HG03175 (cell line): Measurements from ENCODE around the gene NCBP3.
"Not testable (repeated sequence)": the region's sequence is repeated elsewhere in the genome, so short reads cannot be mapped to it uniquely, and the experiment has no call there.

Experiments used
- ATAC-seq: cut with Tn5 transposase; IDR thresholded peaks from one replicate; pipeline ENCODE4 v1.9.1; 2021; ENCODE audit warnings: mild to moderate bottlenecking, moderate library complexity; ENCODE audit not compliant: unreplicated experiment

NCBP3 gene

GRCh38 chr17:3848229-3848835 is 2.3 kb upstream of the NCBP3 start:
- no peak for ATAC-seq

- ATAC-seq = no peak
Observed at GRCh38 chr17:3847165-3847670, 1.2 kb upstream of the NCBP3 start.

GRCh38 chr17:3846437-3847164 is 555 bp upstream of the NCBP3 start:
- no peak for ATAC-seq

GRCh38 chr17:3845291-3845620 is 790 bp downstream of the NCBP3 start:
- ATAC-seq = peak; percentile 29

- ATAC-seq = not testable (repeated sequence)
Observed at GRCh38 chr17:3844556-3844955, 1.5 kb downstream of the NCBP3 start.

GRCh38 chr17:3843935-3844516 is 2.0 kb downstream of the NCBP3 start:
- no peak for ATAC-seq

GRCh38 chr17:3838206-3838605 is 7.8 kb downstream of the NCBP3 start:
- ATAC-seq = no peak

- no peak for ATAC-seq
Observed at GRCh38 chr17:3836551-3836950, 9.5 kb downstream of the NCBP3 start.

GRCh38 chr17:3835410-3836229 is 10.4 kb downstream of the NCBP3 start:
- no peak for ATAC-seq

- no peak for ATAC-seq
Observed at GRCh38 chr17:3834811-3835210, 11.2 kb downstream of the NCBP3 start.

GRCh38 chr17:3828852-3829232 is 17.2 kb downstream of the NCBP3 start:
- no peak for ATAC-seq

- ATAC-seq = no peak
Observed at GRCh38 chr17:3828151-3828851, 17.7 kb downstream of the NCBP3 start.

- ATAC-seq = no peak
Observed at GRCh38 chr17:3827124-3827773, 18.8 kb downstream of the NCBP3 start.

- no peak for ATAC-seq
Observed at GRCh38 chr17:3826191-3826590, 19.9 kb downstream of the NCBP3 start.

GRCh38 chr17:3821101-3821500 is 24.9 kb downstream of the NCBP3 start:
- no peak for ATAC-seq

GRCh38 chr17:3818786-3819185 is 27.3 kb downstream of the NCBP3 start:
- ATAC-seq = no peak

GRCh38 chr17:3817851-3818605 is 28.0 kb downstream of the NCBP3 start:
- ATAC-seq = no peak

- ATAC-seq = no peak
Observed at GRCh38 chr17:3815925-3816324, 30.1 kb downstream of the NCBP3 start.

- no peak for ATAC-seq
Observed at GRCh38 chr17:3815122-3815521, 30.9 kb downstream of the NCBP3 start.

GRCh38 chr17:3814361-3814760 is 31.7 kb downstream of the NCBP3 start:
- no peak for ATAC-seq
